H1 (cell line): Measurements from ENCODE around the gene AKT1S1.

Source experiments
- ATF3 ChIP-seq: IDR thresholded peaks from 2 replicates; pipeline ENCODE4 v1.6.1; 2011; ENCODE audit warnings: low read depth, mild to moderate bottlenecking, low read length; ENCODE audit not compliant: insufficient read depth
- CHD2 ChIP-seq: IDR thresholded peaks from 2 replicates; pipeline ENCODE4 v1.6.1; 2012; ENCODE audit warnings: low read length, improper control_type of control experiment
- GABPA ChIP-seq: IDR thresholded peaks from 2 replicates; pipeline ENCODE4 v1.6.1; 2011; ENCODE audit warnings: mild to moderate bottlenecking, low read length, moderate library complexity, borderline replicate concordance; ENCODE audit not compliant: insufficient read depth
- GTF2F1 ChIP-seq: IDR thresholded peaks from 2 replicates; pipeline ENCODE4 v1.6.1; 2012; ENCODE audit warnings: low read depth, low read length, improper control_type of control experiment, borderline replicate concordance
- PHF8 ChIP-seq: fragments of 200-600 bp; sonication (generic); conservative IDR thresholded peaks from 2 replicates; pipeline ENCODE4 v1.7.1; 2012; ENCODE audit warnings: low read depth, mild to moderate bottlenecking, inconsistent platforms, low read length, moderate library complexity
- POLR2A ChIP-seq, 2 experiments: IDR thresholded peaks; 1 replicate in 1 of 2; 2 replicates in 1 of 2; pipeline ENCODE4 v1.6.1; 2011; ENCODE audit warnings: low read depth in 2 of 2, low read length in 2 of 2, mild to moderate bottlenecking in 2 of 2; ENCODE audit errors: control extremely low read depth in 1 of 2
- POLR2AphosphoS5 ChIP-seq: IDR thresholded peaks from 2 replicates; pipeline ENCODE4 v1.6.1; 2011; ENCODE audit warnings: low read depth, low read length
- RBBP5 ChIP-seq: IDR thresholded peaks from 2 replicates; pipeline ENCODE4 v1.7.1; 2012; ENCODE audit warnings: low read depth, mild to moderate bottlenecking, inconsistent platforms, low read length, moderate library complexity, borderline replicate concordance
- RNF2 ChIP-seq: fragments of 200-900, 300-1000 bp; sonication (generic); IDR thresholded peaks from 2 replicates; pipeline ENCODE4 v1.7.1; 2016; ENCODE audit warnings: borderline replicate concordance, low read depth, mild to moderate bottlenecking, antibody characterized with exemption, low read length; ENCODE audit not compliant: poor library complexity, severe bottlenecking; ENCODE audit errors: missing control alignments
- RXRA ChIP-seq: IDR thresholded peaks from 2 replicates; pipeline ENCODE4 v1.6.1; 2011; ENCODE audit warnings: low read depth, mild to moderate bottlenecking, low read length, moderate library complexity; ENCODE audit not compliant: insufficient read depth
- SUZ12 ChIP-seq: fragments of 200-600 bp; sonication (generic); IDR thresholded peaks from 2 replicates; pipeline ENCODE4 v1.6.1; 2012; ENCODE audit warnings: mild to moderate bottlenecking, inconsistent platforms, low read length, moderate library complexity, mixed read lengths
- TBP ChIP-seq: IDR thresholded peaks from 2 replicates; pipeline ENCODE4 v1.6.1; 2011; ENCODE audit warnings: low read depth, low read length, improper control_type of control experiment
- YY1 ChIP-seq: IDR thresholded peaks from 2 replicates; pipeline ENCODE4 v1.6.1; 2011; ENCODE audit warnings: low read depth, mild to moderate bottlenecking, low read length
- TF ChIP-seq, protein P1 (sequence below), 3 experiments: IDR thresholded peaks; 1 replicate in 2 of 3; 2 replicates in 1 of 3; pipeline versions ENCODE4 v1.5.1 to v1.6.1; 2011; ENCODE audit warnings: low read length in 3 of 3, mild to moderate bottlenecking in 3 of 3, inconsistent platforms in 2 of 3, low read depth in 1 of 3, moderate library complexity in 1 of 3; ENCODE audit not compliant: insufficient read depth in 1 of 3; ENCODE audit errors: control extremely low read depth in 1 of 3

DNA sequence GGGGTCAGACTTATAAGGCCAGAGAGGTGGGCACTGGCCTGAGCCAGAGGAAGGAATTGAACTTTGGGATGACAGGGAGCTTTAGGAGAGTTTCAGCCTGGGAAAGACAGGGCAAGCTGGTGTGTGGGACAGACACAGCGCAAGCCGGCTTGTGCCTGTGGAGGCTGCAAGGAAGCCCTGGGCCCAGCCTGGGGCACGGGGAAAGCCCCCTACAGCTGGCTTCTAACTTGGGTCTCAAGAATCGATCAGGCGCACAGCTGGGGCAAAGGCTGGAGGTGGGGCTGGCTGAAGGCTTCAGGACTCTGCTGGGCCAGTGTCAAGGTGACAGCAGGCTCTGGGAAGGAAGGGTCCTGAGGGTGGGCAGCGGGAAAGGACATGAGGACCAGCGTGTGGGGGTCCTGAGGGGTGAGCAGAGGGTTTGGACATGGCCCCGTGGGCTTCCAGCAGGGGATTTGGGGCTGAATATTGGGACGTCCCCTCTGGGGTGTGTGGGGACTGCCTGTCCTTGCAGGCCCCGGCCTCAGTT, 23.2 kb downstream of the AKT1S1 start:
- TF ChIP-seq POLR2AphosphoS5 (peak; percentile 34; the same call in 1 of the 2 replicates), CHD2 (no peak), POLR2A (IDR thresholded peaks at IDR 0.05; ENCODE audit: control extremely low read depth in 1 of 2, low read depth in 2 of 2, low read length in 2 of 2) (no peak), PHF8 (no peak), YY1 (no peak), GTF2F1 (no peak), GABPA (no peak), RBBP5 (no peak), TBP (no peak), SUZ12 (no peak), RXRA (no peak), RNF2 (no peak), ATF3 (no peak)
- TF ChIP-seq, protein P1, sequence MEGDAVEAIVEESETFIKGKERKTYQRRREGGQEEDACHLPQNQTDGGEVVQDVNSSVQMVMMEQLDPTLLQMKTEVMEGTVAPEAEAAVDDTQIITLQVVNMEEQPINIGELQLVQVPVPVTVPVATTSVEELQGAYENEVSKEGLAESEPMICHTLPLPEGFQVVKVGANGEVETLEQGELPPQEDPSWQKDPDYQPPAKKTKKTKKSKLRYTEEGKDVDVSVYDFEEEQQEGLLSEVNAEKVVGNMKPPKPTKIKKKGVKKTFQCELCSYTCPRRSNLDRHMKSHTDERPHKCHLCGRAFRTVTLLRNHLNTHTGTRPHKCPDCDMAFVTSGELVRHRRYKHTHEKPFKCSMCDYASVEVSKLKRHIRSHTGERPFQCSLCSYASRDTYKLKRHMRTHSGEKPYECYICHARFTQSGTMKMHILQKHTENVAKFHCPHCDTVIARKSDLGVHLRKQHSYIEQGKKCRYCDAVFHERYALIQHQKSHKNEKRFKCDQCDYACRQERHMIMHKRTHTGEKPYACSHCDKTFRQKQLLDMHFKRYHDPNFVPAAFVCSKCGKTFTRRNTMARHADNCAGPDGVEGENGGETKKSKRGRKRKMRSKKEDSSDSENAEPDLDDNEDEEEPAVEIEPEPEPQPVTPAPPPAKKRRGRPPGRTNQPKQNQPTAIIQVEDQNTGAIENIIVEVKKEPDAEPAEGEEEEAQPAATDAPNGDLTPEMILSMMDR (IDR thresholded peaks at IDR 0.05; ENCODE audit: control extremely low read depth in 1 of 3, insufficient read depth in 1 of 3, low read depth in 1 of 3, low read length in 3 of 3) = no peak
